GM12892 (cell line): ENCODE results near the gene GRM4.

ENCODE experiments used
- POLR2A ChIP-seq: IDR thresholded peaks from 2 replicates; pipeline ENCODE4 v1.6.1; 2011; ENCODE audit warnings: low read depth, low read length, control low read depth
- POLR2AphosphoS5 ChIP-seq: IDR thresholded peaks from 2 replicates; pipeline ENCODE4 v1.6.1; 2011; ENCODE audit warnings: low read depth, low read length, control low read depth

GRCh38 chr6:33975661-33976436 lies 170.0 kb downstream of the GRM4 start:
- TF ChIP-seq POLR2A (no peak), POLR2AphosphoS5 (no peak)
